GM23338 (cell line): Measurements from ENCODE around the gene CSF2. TPM values are rescaled to one million over a fixed set of nuclear protein-coding genes. Genes with fewer than 3 reads are reported as not detected.

Experiments
- CREB1 ChIP-seq: fragments of 250-450 bp; sonication (Bioruptor Pico); IDR thresholded peaks from 2 replicates; pipeline ENCODE4 v1.5.0; 2020; ENCODE audit warnings: low read depth, mild to moderate bottlenecking, moderate library complexity
- EZH2 ChIP-seq: fragments of 200-600 bp; sonication (generic); IDR thresholded peaks from one replicate; pipeline ENCODE4 v1.8.0; 2017; ENCODE audit warnings: antibody characterized with exemption, mild to moderate bottlenecking, low read depth; ENCODE audit not compliant: unreplicated experiment
- EZH2phosphoT487 ChIP-seq: fragments of 200-600 bp; sonication (generic); IDR thresholded peaks from one replicate; pipeline ENCODE4 v1.8.1; 2018; ENCODE audit warnings: antibody characterized with exemption; ENCODE audit not compliant: unreplicated experiment
- POLR2AphosphoS5 ChIP-seq: IDR thresholded peaks from 2 replicates; pipeline ENCODE4 v1.6.1; 2016; ENCODE audit warnings: antibody characterized with exemption, low read depth
- STAT1 ChIP-seq: IDR thresholded peaks from one replicate; pipeline ENCODE4 v1.6.1; 2016; ENCODE audit warnings: antibody characterized with exemption; ENCODE audit not compliant: unreplicated experiment
- ZNF114 ChIP-seq: fragments of 250-450 bp; sonication (Bioruptor Pico); IDR thresholded peaks from 2 replicates; pipeline ENCODE4 v1.5.0; 2020; ENCODE audit warnings: mild to moderate bottlenecking, moderate library complexity
- ZNF331 ChIP-seq: fragments of 250-450 bp; sonication (Bioruptor Pico); IDR thresholded peaks from 2 replicates; pipeline ENCODE4 v1.5.0; 2020; ENCODE audit warnings: low read depth, mild to moderate bottlenecking, moderate library complexity
- polyA plus RNA-seq: library from polyadenylated mRNA; unstranded; fragments of >200 nt; fragmentation: Nextera tagmentation; extraction: Ambion mirVana; gene quantifications from 2 replicates; pipeline ENCODE4 v1.2.1, GENCODE V29; 2016
- total RNA-seq: library from RNA; depleted of rRNA; stranded (reverse); fragments of >200 nt; shearing (Covaris generic); gene quantifications from 2 replicates; pipeline ENCODE4 v1.2.3, GENCODE V29; 2014
- TF ChIP-seq, protein P1 (sequence below): fragments of 250-450 bp; sonication (Bioruptor Pico); IDR thresholded peaks from 2 replicates; pipeline ENCODE4 v1.5.0; 2020; ENCODE audit warnings: mild to moderate bottlenecking, moderate library complexity
- TF ChIP-seq, protein P2 (sequence below), 2 experiments: fragments of 200-600 bp in 1 of 2; sonication (generic) in 1 of 2; conservative IDR thresholded peaks; 2 replicates each; pipeline versions ENCODE4 v1.5.1 to v1.6.1; 2016 to 2017; ENCODE audit warnings: antibody characterized with exemption in 2 of 2, low read depth in 2 of 2, mild to moderate bottlenecking in 2 of 2, moderate library complexity in 1 of 2
- TF ChIP-seq, protein P3 (sequence below): IDR thresholded peaks from 2 replicates; pipeline ENCODE4 v1.6.1; 2016; ENCODE audit warnings: antibody characterized with exemption

CSF2 gene
- total and polyA plus RNA-seq, 2 experiments from 2014 or later: not detected

DNA sequence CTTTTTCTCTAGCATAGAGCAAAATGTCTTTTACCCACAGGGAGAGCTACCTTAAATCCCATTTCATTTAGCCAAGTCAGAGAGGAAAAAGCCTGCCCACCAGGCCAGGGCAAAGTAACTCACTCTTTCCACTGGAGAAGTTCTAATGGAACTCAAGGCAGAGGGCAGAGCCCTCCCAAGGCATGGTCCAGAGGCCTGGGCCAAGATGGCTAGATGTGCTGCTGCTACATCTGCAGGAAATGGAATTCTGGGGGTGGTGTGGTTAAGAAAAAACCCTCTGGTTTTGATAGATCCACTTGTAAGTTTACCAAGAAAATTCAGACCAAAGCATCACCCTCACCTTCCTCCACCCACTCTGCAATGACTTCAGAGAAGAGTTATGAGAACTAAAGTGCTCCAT lies 37.3 kb downstream of the CSF2 start (continued):
- TF ChIP-seq, protein P1, sequence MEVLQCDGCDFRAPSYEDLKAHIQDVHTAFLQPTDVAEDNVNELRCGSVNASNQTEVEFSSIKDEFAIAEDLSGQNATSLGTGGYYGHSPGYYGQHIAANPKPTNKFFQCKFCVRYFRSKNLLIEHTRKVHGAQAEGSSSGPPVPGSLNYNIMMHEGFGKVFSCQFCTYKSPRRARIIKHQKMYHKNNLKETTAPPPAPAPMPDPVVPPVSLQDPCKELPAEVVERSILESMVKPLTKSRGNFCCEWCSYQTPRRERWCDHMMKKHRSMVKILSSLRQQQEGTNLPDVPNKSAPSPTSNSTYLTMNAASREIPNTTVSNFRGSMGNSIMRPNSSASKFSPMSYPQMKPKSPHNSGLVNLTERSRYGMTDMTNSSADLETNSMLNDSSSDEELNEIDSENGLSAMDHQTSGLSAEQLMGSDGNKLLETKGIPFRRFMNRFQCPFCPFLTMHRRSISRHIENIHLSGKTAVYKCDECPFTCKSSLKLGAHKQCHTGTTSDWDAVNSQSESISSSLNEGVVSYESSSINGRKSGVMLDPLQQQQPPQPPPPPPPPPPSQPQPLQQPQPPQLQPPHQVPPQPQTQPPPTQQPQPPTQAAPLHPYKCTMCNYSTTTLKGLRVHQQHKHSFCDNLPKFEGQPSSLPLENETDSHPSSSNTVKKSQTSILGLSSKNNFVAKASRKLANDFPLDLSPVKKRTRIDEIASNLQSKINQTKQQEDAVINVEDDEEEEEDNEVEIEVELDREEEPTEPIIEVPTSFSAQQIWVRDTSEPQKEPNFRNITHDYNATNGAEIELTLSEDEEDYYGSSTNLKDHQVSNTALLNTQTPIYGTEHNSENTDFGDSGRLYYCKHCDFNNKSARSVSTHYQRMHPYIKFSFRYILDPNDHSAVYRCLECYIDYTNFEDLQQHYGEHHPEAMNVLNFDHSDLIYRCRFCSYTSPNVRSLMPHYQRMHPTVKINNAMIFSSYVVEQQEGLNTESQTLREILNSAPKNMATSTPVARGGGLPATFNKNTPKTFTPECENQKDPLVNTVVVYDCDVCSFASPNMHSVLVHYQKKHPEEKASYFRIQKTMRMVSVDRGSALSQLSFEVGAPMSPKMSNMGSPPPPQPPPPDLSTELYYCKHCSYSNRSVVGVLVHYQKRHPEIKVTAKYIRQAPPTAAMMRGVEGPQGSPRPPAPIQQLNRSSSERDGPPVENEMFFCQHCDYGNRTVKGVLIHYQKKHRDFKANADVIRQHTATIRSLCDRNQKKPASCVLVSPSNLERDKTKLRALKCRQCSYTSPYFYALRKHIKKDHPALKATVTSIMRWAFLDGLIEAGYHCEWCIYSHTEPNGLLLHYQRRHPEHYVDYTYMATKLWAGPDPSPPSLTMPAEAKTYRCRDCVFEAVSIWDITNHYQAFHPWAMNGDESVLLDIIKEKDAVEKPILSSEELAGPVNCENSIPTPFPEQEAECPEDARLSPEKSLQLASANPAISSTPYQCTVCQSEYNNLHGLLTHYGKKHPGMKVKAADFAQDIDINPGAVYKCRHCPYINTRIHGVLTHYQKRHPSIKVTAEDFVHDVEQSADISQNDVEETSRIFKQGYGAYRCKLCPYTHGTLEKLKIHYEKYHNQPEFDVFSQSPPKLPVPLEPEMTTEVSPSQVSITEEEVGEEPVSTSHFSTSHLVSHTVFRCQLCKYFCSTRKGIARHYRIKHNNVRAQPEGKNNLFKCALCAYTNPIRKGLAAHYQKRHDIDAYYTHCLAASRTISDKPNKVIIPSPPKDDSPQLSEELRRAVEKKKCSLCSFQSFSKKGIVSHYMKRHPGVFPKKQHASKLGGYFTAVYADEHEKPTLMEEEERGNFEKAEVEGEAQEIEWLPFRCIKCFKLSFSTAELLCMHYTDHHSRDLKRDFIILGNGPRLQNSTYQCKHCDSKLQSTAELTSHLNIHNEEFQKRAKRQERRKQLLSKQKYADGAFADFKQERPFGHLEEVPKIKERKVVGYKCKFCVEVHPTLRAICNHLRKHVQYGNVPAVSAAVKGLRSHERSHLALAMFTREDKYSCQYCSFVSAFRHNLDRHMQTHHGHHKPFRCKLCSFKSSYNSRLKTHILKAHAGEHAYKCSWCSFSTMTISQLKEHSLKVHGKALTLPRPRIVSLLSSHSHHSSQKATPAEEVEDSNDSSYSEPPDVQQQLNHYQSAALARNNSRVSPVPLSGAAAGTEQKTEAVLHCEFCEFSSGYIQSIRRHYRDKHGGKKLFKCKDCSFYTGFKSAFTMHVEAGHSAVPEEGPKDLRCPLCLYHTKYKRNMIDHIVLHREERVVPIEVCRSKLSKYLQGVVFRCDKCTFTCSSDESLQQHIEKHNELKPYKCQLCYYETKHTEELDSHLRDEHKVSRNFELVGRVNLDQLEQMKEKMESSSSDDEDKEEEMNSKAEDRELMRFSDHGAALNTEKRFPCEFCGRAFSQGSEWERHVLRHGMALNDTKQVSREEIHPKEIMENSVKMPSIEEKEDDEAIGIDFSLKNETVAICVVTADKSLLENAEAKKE (CRISPR knock-in tag): no peak
- TF ChIP-seq STAT1: no peak
- no peak for TF ChIP-seq EZH2phosphoT487
- no peak for TF ChIP-seq POLR2AphosphoS5
- TF ChIP-seq, protein P2, sequence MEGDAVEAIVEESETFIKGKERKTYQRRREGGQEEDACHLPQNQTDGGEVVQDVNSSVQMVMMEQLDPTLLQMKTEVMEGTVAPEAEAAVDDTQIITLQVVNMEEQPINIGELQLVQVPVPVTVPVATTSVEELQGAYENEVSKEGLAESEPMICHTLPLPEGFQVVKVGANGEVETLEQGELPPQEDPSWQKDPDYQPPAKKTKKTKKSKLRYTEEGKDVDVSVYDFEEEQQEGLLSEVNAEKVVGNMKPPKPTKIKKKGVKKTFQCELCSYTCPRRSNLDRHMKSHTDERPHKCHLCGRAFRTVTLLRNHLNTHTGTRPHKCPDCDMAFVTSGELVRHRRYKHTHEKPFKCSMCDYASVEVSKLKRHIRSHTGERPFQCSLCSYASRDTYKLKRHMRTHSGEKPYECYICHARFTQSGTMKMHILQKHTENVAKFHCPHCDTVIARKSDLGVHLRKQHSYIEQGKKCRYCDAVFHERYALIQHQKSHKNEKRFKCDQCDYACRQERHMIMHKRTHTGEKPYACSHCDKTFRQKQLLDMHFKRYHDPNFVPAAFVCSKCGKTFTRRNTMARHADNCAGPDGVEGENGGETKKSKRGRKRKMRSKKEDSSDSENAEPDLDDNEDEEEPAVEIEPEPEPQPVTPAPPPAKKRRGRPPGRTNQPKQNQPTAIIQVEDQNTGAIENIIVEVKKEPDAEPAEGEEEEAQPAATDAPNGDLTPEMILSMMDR (conservative IDR thresholded peaks at IDR 0.05; ENCODE audit: low read depth in 2 of 2): no peak
- TF ChIP-seq, protein P3, sequence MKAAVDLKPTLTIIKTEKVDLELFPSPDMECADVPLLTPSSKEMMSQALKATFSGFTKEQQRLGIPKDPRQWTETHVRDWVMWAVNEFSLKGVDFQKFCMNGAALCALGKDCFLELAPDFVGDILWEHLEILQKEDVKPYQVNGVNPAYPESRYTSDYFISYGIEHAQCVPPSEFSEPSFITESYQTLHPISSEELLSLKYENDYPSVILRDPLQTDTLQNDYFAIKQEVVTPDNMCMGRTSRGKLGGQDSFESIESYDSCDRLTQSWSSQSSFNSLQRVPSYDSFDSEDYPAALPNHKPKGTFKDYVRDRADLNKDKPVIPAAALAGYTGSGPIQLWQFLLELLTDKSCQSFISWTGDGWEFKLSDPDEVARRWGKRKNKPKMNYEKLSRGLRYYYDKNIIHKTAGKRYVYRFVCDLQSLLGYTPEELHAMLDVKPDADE: no peak
- TF ChIP-seq ZNF331: no peak
- TF ChIP-seq EZH2: no peak
- TF ChIP-seq CREB1 (CRISPR knock-in tag): no peak
- no peak for TF ChIP-seq ZNF114
